Activated CD8-positive, alpha-beta memory T cell treated with anti-CD3 and anti-CD28 coated beads for 36 hours (primary cell): ENCODE measurements around the gene ZNF276. TPM values are rescaled to one million over a fixed set of nuclear protein-coding genes. Genes with fewer than 3 reads are reported as not detected.

Source experiments
- CTCF ChIA-PET: fragments of 350-600 bp; sonication (Branson Sonifier 250); formaldehyde crosslinking; loops from one replicate; lab custom pipeline; 2021; ENCODE audit warnings: antibody characterized with exemption; lab: Charles Lee
- POLR2A ChIA-PET: fragments of 350-600 bp; sonication (Branson Sonifier 250); formaldehyde crosslinking; loops from one replicate; lab custom pipeline; 2021; ENCODE audit warnings: antibody characterized with exemption; lab: Charles Lee
- total RNA-seq, 2 experiments: library from RNA; stranded (reverse); gene quantifications; one replicate each; pipeline ENCODE4 v1.2.3, GENCODE V29; 2021

Gene ZNF276
- total RNA-seq, 2 experiments from 2014 or later = 28.7 to 28.9 TPM

GRCh38 chr16:89739383-89739782 lies 18.0 kb downstream of the ZNF276 start:
- POLR2A ChIA-PET = no interaction called here

GRCh38 chr16:89741342-89742014 lies 20.1 kb downstream of the ZNF276 start:
- POLR2A ChIA-PET = interaction anchor here (0.7 kb wide), 1 partner anchor 119 kb away, joined by 4 read pairs; no protein-coding TSS in a partner anchor
- CTCF ChIA-PET = interaction anchor here (1.3 to 1.8 kb wide), 2 partner anchors 41 to 169 kb away, joined by 4 to 6 read pairs; no protein-coding TSS in a partner anchor

More at GRCh38 chr16:89739383-89739782, 18.0 kb downstream of the ZNF276 start:
- CTCF ChIA-PET = interaction anchor here (1.1 kb wide), 1 partner anchor 121 kb away, joined by 6 read pairs; no protein-coding TSS in a partner anchor

GRCh38 chr16:89742948-89743347 lies 21.6 kb downstream of the ZNF276 start:
- CTCF ChIA-PET = interaction anchor here (0.7 to 1.0 kb wide), 2 partner anchors 93 to 118 kb away, joined by 3 read pairs; no protein-coding TSS in a partner anchor
- POLR2A ChIA-PET = interaction anchor here (0.6 to 0.7 kb wide), 2 partner anchors 393 to 1035 kb away, joined by 3 to 5 read pairs; no protein-coding TSS in a partner anchor

GRCh38 chr16:89744813-89745212 lies 23.5 kb downstream of the ZNF276 start:
- CTCF ChIA-PET = no interaction called here
- POLR2A ChIA-PET = no interaction called here

- CTCF ChIA-PET = no interaction called here
- POLR2A ChIA-PET = no interaction called here
Observed at GRCh38 chr16:89746043-89746442, 24.7 kb downstream of the ZNF276 start.

- ChIA-PET CTCF (interaction anchor here (1.1 to 1.3 kb wide), 2 partner anchors 28 to 113 kb away, joined by 3 read pairs; no protein-coding TSS in a partner anchor), POLR2A (no interaction called here)
Observed at GRCh38 chr16:89748076-89748475, 26.7 kb downstream of the ZNF276 start.

- ChIA-PET POLR2A (no interaction called here), CTCF (interaction anchor here (0.6 to 1.2 kb wide), 2 partner anchors 112 to 1118 kb away, joined by 3 to 6 read pairs; no protein-coding TSS in a partner anchor)
Observed at GRCh38 chr16:89748921-89749320, 27.6 kb downstream of the ZNF276 start.

GRCh38 chr16:89749637-89750036 lies 28.3 kb downstream of the ZNF276 start:
- CTCF ChIA-PET = interaction anchor here (1.2 kb wide), 1 partner anchor 111 kb away, joined by 6 read pairs; no protein-coding TSS in a partner anchor

GRCh38 chr16:89759746-89760340 lies 38.5 kb downstream of the ZNF276 start:
- CTCF ChIA-PET = no interaction called here

More at GRCh38 chr16:89749637-89750036, 28.3 kb downstream of the ZNF276 start:
- POLR2A ChIA-PET = no interaction called here

GRCh38 chr16:89761304-89761922 lies 40.1 kb downstream of the ZNF276 start:
- ChIA-PET POLR2A (interaction anchor here (1.1 kb wide), 1 partner anchor 112 kb away, joined by 4 read pairs; the partner anchor contains the start of gene TCF25), CTCF (interaction anchor here (0.7 to 2.8 kb wide), 4 partner anchors 9 to 100 kb away, joined by 3 to 15 read pairs (median 8); partner anchors contain the start of gene SPATA2L)

More at GRCh38 chr16:89759746-89760340, 38.5 kb downstream of the ZNF276 start:
- POLR2A ChIA-PET = no interaction called here

- ChIA-PET CTCF (interaction anchor here (0.5 to 1.7 kb wide), 2 partner anchors 50 to 95 kb away, joined by 3 to 4 read pairs; no protein-coding TSS in a partner anchor), POLR2A (no interaction called here)
Observed at GRCh38 chr16:89764711-89765201, 43.4 kb downstream of the ZNF276 start.

GRCh38 chr16:89765292-89765830 lies 44.0 kb downstream of the ZNF276 start:
- CTCF ChIA-PET = interaction anchor here (0.5 to 1.7 kb wide), 2 partner anchors 51 to 95 kb away, joined by 3 to 4 read pairs; no protein-coding TSS in a partner anchor

GRCh38 chr16:89770367-89770766 lies 49.0 kb downstream of the ZNF276 start:
- ChIA-PET POLR2A (interaction anchor here (0.6 kb wide), 1 partner anchor 253 kb away, joined by 5 read pairs; no protein-coding TSS in a partner anchor), CTCF (interaction anchor here (0.6 to 0.9 kb wide), 3 partner anchors 10 to 22 kb away, joined by 3 read pairs; no protein-coding TSS in a partner anchor)

More at GRCh38 chr16:89765292-89765830, 44.0 kb downstream of the ZNF276 start:
- POLR2A ChIA-PET = no interaction called here

- CTCF ChIA-PET = interaction anchor here (0.7 to 2.0 kb wide), 4 partner anchors 18 to 279 kb away, joined by 3 to 7 read pairs (median 5); no protein-coding TSS in a partner anchor
- POLR2A ChIA-PET = interaction anchor here (1.1 kb wide), 1 partner anchor 98 kb away, joined by 6 read pairs; the partner anchor contains the start of gene TCF25
Observed at GRCh38 chr16:89775223-89775622, 53.9 kb downstream of the ZNF276 start.

- POLR2A ChIA-PET = interaction anchor here (0.7 kb wide), 1 partner anchor 38 kb away, joined by 9 read pairs; no protein-coding TSS in a partner anchor
Observed at GRCh38 chr16:89778211-89778610, 56.9 kb downstream of the ZNF276 start.

GRCh38 chr16:89779231-89779908 lies 58.0 kb downstream of the ZNF276 start:
- POLR2A ChIA-PET = no interaction called here
- CTCF ChIA-PET = interaction anchor here (1.1 kb wide), 1 partner anchor 12 kb away, joined by 3 read pairs; no protein-coding TSS in a partner anchor

More at GRCh38 chr16:89778211-89778610, 56.9 kb downstream of the ZNF276 start:
- CTCF ChIA-PET = interaction anchor here (0.5 to 0.6 kb wide), 2 partner anchors 72 to 1099 kb away, joined by 3 to 4 read pairs; no protein-coding TSS in a partner anchor

- ChIA-PET CTCF (interaction anchor here (1.1 kb wide), 1 partner anchor 11 kb away, joined by 3 read pairs; no protein-coding TSS in a partner anchor), POLR2A (interaction anchor here (1.1 kb wide), 1 partner anchor 12 kb away, joined by 3 read pairs; no protein-coding TSS in a partner anchor)
Observed at GRCh38 chr16:89779909-89780305, 58.6 kb downstream of the ZNF276 start.
